Tibial artery (tissue), 4 donors: Measurements from ENCODE around the gene THRAP3.

Experiments
- DNase-seq, 2 donors: peaks; one replicate each; pipeline ENCODE4 v3.0.0-alpha.2; 2019
- H3K27ac ChIP-seq, 2 donors: fragments of 200-600 bp; sonication (generic) in 1 of 2; 1 replicate in 1 of 2; 2 replicates in 1 of 2; pipeline ENCODE4 v1.5.1; 2018 to 2019; ENCODE audit warnings: mild to moderate bottlenecking in 1 of 2
- H3K27me3 ChIP-seq, 2 donors: fragments of 200-600 bp; sonication (generic) in 1 of 2; one replicate each; pipeline versions ENCODE4 v1.5.1 to v1.6.0; 2016 to 2019
- H3K36me3 ChIP-seq, 3 donors: fragments of 200-600 bp; sonication (generic) in 2 of 3; one replicate each; pipeline ENCODE4 v1.5.1; 2016 to 2019; ENCODE audit warnings: mild to moderate bottlenecking in 2 of 3
- H3K4me1 ChIP-seq, 4 donors: fragments of 200-600 bp; sonication (generic) in 2 of 4; 1 replicate in 3 of 4; 2 replicates in 1 of 4; pipeline ENCODE4 v1.5.1; 2016 to 2019
- H3K4me3 ChIP-seq, 2 donors: fragments of 200-600 bp; sonication (generic) in 1 of 2; 1 replicate in 1 of 2; 2 replicates in 1 of 2; pipeline ENCODE4 v1.5.1; 2018 to 2019; ENCODE audit warnings: mild to moderate bottlenecking in 2 of 2
- H3K9me3 ChIP-seq, 3 donors: fragments of 200-600 bp; sonication (generic) in 1 of 3; one replicate each; pipeline ENCODE4 v1.5.1; 2016 to 2019
- intact Hi-C: fragments of 100-400 bp; cut with DNase I; formaldehyde crosslinking; loops from one replicate; pipeline ENCODE4 v1.15.0; 2023; ENCODE audit warnings: low total_unique reads
- TF ChIP-seq, protein P1 (sequence below), 2 experiments: fragments of 200-600 bp in 1 of 2; fragments of 450-650 bp in 1 of 2; IDR thresholded peaks; one replicate each; pipeline ENCODE4 v1.5.1; 2017 to 2019; ENCODE audit warnings: antibody characterized with exemption in 2 of 2, mild to moderate bottlenecking in 1 of 2, moderate library complexity in 1 of 2

THRAP3 gene, protein sequence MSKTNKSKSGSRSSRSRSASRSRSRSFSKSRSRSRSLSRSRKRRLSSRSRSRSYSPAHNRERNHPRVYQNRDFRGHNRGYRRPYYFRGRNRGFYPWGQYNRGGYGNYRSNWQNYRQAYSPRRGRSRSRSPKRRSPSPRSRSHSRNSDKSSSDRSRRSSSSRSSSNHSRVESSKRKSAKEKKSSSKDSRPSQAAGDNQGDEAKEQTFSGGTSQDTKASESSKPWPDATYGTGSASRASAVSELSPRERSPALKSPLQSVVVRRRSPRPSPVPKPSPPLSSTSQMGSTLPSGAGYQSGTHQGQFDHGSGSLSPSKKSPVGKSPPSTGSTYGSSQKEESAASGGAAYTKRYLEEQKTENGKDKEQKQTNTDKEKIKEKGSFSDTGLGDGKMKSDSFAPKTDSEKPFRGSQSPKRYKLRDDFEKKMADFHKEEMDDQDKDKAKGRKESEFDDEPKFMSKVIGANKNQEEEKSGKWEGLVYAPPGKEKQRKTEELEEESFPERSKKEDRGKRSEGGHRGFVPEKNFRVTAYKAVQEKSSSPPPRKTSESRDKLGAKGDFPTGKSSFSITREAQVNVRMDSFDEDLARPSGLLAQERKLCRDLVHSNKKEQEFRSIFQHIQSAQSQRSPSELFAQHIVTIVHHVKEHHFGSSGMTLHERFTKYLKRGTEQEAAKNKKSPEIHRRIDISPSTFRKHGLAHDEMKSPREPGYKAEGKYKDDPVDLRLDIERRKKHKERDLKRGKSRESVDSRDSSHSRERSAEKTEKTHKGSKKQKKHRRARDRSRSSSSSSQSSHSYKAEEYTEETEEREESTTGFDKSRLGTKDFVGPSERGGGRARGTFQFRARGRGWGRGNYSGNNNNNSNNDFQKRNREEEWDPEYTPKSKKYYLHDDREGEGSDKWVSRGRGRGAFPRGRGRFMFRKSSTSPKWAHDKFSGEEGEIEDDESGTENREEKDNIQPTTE

DNA sequence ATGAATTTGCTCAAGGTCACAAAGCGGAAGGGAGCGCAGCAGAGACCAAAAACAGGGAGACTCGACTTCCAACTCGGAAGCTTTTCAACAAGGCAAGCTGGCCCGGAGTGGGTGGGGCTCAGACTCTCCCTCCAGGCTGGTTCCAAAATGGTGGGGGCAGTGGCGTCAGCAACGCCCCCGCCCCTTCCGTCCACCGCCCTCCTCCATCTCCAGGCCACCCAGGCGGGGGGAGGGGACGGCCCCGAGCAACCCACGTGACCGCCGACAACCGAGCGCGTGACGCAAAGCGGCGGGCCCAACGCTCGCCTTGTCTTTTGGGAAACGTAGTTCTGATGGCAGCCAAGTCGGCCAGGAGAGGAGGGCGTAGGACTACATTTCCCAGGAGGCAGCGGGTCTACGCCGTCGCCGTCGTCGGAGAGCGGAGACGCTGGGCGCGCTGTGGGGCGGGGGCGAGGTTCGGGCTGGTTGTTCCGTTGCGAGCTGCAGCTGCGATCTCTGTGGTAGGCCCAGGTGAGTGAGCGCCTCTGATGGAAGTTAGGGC lies at the start of gene THRAP3:
Gene THRAP3 (plus strand): TSS at position 448 of the 541 bp plus-strand sequence. CDS start 58,121 bp downstream, outside the sequence.
- Histone ChIP-seq H3K27ac (peak within 1 kb of the TSS; percentile 97 to 98), H3K9me3 (no peaks in the 10 kb centered on the region), H3K27me3 (no peaks in the 10 kb centered on the region), H3K4me1 (peaks cover 0 to 49% (median 39%) of the 10 kb centered on the region in 4 donors), H3K36me3 (peaks cover 0 to 21% (median 6%) of the 10 kb centered on the region in 3 donors), H3K4me3 (peak within 1 kb of the TSS; percentile 81 to 87)
- peak; percentile 99 to 100 for DNase-seq
- intact Hi-C loops: loop anchor here (2.0 to 10.0 kb wide), 3 partner anchors 25 to 75 kb away; partner anchors contain the start of gene TRAPPC3
- TF ChIP-seq, protein P1, sequence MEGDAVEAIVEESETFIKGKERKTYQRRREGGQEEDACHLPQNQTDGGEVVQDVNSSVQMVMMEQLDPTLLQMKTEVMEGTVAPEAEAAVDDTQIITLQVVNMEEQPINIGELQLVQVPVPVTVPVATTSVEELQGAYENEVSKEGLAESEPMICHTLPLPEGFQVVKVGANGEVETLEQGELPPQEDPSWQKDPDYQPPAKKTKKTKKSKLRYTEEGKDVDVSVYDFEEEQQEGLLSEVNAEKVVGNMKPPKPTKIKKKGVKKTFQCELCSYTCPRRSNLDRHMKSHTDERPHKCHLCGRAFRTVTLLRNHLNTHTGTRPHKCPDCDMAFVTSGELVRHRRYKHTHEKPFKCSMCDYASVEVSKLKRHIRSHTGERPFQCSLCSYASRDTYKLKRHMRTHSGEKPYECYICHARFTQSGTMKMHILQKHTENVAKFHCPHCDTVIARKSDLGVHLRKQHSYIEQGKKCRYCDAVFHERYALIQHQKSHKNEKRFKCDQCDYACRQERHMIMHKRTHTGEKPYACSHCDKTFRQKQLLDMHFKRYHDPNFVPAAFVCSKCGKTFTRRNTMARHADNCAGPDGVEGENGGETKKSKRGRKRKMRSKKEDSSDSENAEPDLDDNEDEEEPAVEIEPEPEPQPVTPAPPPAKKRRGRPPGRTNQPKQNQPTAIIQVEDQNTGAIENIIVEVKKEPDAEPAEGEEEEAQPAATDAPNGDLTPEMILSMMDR (IDR thresholded peaks at IDR 0.05): no peak

DNA sequence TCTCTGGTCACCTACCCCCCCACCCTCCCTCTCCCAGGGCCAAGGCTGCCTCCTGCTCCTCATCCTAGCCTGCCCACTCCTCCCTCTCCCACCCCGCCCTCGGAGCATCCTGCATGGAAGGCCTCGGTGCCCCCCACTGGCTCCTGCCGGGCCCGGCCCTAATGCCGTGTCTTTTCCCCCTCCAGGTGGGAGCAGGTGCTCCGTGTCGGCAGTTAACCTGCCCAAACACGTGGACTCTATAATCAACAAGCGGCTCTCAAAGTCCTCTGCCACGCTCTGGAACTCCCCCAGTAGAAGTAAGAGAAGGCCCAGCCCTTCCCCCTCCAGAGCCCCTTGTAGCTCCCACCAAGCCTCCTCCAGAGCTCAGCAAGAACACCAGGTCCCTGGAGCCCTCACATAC lies 49.5 kb upstream of the THRAP3 start:
- TF ChIP-seq, protein P1 (IDR thresholded peaks at IDR 0.05): no peak
- H3K27ac ChIP-seq: peak overlapping the region; percentile 81 to 87
- H3K4me3 ChIP-seq: no peak overlapping the region
- H3K27me3 ChIP-seq: no peaks in the 10 kb centered on the region
- peaks cover 4 to 41% (median 25%) of the 10 kb centered on the region in 4 donors for H3K4me1 ChIP-seq
- no peak for DNase-seq
- H3K9me3 ChIP-seq: no peaks in the 10 kb centered on the region
- intact Hi-C loops: no loop called here
- peaks cover 77 to 96% (median 91%) of the 10 kb centered on the region in 3 donors for H3K36me3 ChIP-seq

DNA sequence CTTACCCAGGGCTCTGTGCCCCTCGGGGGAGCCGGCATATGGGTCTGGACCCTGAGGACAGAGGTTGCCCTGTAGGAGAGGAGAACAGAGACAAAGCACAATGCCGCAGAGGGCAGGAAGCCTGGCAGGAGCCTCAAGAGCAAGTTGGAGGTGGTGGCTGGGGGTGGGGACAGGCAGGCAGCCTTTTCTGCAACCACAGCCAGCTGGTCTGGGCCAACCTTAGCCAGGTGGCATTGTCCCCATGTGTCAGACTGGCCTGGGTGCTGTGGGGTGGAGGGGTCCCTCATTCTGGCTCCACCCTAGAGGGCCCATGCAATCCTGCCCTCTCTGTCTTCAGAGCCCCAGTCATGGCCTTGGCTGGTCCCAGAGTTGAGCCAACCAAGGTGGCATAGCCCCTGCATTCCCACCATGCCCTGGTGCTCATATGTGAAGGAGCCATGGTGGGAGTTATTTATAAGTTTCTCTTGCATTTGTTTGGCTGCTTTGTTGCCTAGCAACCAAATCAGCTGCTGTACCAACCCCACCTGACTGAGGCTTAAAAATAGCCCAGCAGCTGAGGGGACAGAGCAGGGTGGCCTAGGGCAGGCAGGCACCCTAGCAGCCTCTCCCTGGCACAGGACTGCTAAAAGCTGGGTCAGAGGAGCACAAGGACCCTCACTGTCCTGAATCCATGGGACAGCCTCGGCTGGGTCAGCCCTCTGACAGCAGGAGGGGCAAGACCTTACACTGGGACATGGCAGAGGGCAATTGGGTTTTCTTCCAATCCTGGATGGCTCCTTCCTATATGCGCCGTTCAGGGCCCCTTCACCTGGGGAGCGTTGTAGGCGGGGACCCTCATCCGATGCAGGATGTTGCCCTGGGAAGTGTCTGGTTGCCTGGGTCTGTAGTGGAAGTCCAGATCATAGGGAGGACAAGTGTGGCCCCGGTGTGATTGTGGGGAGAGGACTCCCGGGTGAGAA lies 48.8 kb upstream of the THRAP3 start:
- Histone ChIP-seq H3K27me3 (no peaks in the 10 kb centered on the region), H3K36me3 (peaks cover 82 to 100% (median 98%) of the 10 kb centered on the region in 3 donors), H3K9me3 (no peaks in the 10 kb centered on the region), H3K4me3 (no peak overlapping the region), H3K4me1 (peaks cover 4 to 35% (median 22%) of the 10 kb centered on the region in 4 donors), H3K27ac (peak overlapping the region; percentile 81 to 87)
- intact Hi-C loops: no loop called here
- TF ChIP-seq, protein P1 (IDR thresholded peaks at IDR 0.05): peak in 1 of 2 experiments; percentile 4
- peak; percentile 41 to 84 for DNase-seq

DNA sequence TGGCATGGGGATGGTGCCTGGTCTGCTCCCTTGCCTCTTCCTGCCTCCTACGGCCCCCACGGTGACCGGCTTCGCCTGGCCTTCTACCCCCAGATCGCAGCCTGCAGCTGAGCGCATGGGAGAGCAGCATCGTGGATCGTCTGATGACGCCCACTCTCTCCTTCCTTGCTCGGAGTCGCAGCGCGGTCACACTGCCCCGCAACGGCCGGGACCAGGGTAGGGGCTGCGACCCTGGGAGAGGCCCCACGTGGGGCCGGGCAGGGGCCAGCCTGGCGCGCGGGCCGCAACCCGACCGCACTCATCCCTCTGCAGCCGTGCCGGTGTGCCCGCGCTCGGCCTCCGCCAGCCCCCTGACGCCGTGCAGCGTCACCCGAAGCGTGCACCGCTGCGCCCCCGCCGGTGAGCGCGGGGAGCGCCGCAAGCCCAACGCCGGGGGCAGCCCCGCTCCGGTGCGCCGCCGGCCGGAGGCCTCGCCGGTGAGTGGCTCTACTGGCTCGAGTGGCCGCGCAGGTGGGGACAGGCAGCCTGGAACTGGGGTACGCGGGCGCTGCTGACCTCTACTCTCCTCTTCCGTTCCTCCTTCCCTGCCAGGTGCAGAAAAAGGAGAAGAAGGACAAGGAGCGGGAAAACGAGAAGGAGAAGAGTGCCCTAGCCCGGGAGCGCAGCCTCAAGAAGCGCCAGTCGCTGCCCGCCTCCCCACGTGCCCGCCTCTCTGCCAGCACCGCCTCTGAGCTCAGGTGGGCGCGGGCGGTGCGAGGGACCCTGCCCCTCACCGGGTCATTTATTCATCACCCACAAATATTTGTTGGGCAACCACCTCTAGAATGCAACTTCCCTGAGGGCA lies 47.9 kb upstream of the THRAP3 start:
- peaks cover 81 to 100% (median 99%) of the 10 kb centered on the region in 3 donors for H3K36me3 ChIP-seq
- TF ChIP-seq, protein P1 (IDR thresholded peaks at IDR 0.05): no peak
- no peak overlapping the region for H3K4me3 ChIP-seq
- no peaks in the 10 kb centered on the region for H3K9me3 ChIP-seq
- H3K27me3 ChIP-seq: no peaks in the 10 kb centered on the region
- DNase-seq: no peak
- peaks cover 4 to 27% (median 20%) of the 10 kb centered on the region in 4 donors for H3K4me1 ChIP-seq
- H3K27ac ChIP-seq: peak overlapping the region; percentile 81 to 87
- intact Hi-C loops: no loop called here
